Activated T-helper 1 cell treated with anti-CD3 and anti-CD28 coated beads, Interleukin-2, amount 50 U/mL, for 16 hours (primary cell): ENCODE results near the gene TCF7.
"Not testable (repeated sequence)": the region's sequence is repeated elsewhere in the genome, so short reads cannot be mapped to it uniquely, and the experiment has no call there.

Experiments
- DNase-seq, 2 donors: peaks; one replicate each; pipeline ENCODE4 v3.0.0-alpha.2; 2020; ENCODE audit warnings: low read depth in 1 of 2, low spot score in 1 of 2

Gene TCF7

GRCh38 chr5:134143944-134144941 is 29.8 kb downstream of the TCF7 start:
- peak in 1 of 2 donors; percentile 2 for DNase-seq

GRCh38 chr5:134145041-134145757 is 30.7 kb downstream of the TCF7 start:
- no peak for DNase-seq

- DNase-seq, result peak; percentile 74 to 75
These were observed 31.5 kb downstream of the TCF7 start for GRCh38 chr5:134145779-134146581.

GRCh38 chr5:134146651-134147518 is 32.4 kb downstream of the TCF7 start:
- DNase-seq, result no peak

- no peak for DNase-seq
These were observed 33.8 kb downstream of the TCF7 start for GRCh38 chr5:134148316-134148715.

GRCh38 chr5:134148986-134149539 is 34.6 kb downstream of the TCF7 start:
- DNase-seq, result no peak

GRCh38 chr5:134149571-134150303 is 35.3 kb downstream of the TCF7 start:
- DNase-seq, result no peak

GRCh38 chr5:134151723-134152122 is 37.2 kb downstream of the TCF7 start:
- no peak for DNase-seq

- not testable (repeated sequence) for DNase-seq
These were observed 37.8 kb downstream of the TCF7 start for GRCh38 chr5:134152173-134152832.

- no peak for DNase-seq
These were observed 38.8 kb downstream of the TCF7 start for GRCh38 chr5:134153241-134153640.

- DNase-seq, result no peak
These were observed 39.2 kb downstream of the TCF7 start for GRCh38 chr5:134153657-134154056.

- no peak for DNase-seq
These were observed 47.3 kb downstream of the TCF7 start for GRCh38 chr5:134161513-134162395.

- no peak for DNase-seq
These were observed 48.1 kb downstream of the TCF7 start for GRCh38 chr5:134162592-134162991.

- no peak for DNase-seq
These were observed 57.5 kb downstream of the TCF7 start for GRCh38 chr5:134171972-134172371.

- DNase-seq, result no peak
These were observed 60.7 kb downstream of the TCF7 start for GRCh38 chr5:134174841-134175839.

GRCh38 chr5:134175921-134176510 is 61.5 kb downstream of the TCF7 start:
- DNase-seq, result no peak
